Smooth muscle cell (in vitro differentiated cells): ENCODE results near the gene CH25H. TPM values are rescaled to one million over a fixed set of nuclear protein-coding genes. Genes with fewer than 3 reads are reported as not detected.
A peak's percentile ranks its signal among the peaks of the same experiment; 100 is the strongest.

ENCODE experiments used
- DNase-seq: peaks from one replicate; lab custom pipeline; 2025; ENCODE audit not compliant: unreplicated experiment; lab: John Stamatoyannopoulos, UW
- H2AFZ ChIP-seq: fragments of 200-600 bp; sonication (generic); 2 replicates; pipeline ENCODE4 v1.6.0; 2016; ENCODE audit warnings: antibody characterized with exemption, low read depth, mild to moderate bottlenecking
- H3F3A ChIP-seq: fragments of 200-600 bp; sonication (generic); 2 replicates; pipeline ENCODE4 v1.6.0; 2017; ENCODE audit warnings: antibody characterized with exemption, low read depth
- H3K27ac ChIP-seq: fragments of 200-600 bp; sonication (generic); 2 replicates; pipeline ENCODE4 v1.5.1; 2016; ENCODE audit warnings: low read depth, mild to moderate bottlenecking
- H3K27me3 ChIP-seq: fragments of 200-600 bp; sonication (generic); 2 replicates; pipeline ENCODE4 v1.6.1; 2016; ENCODE audit warnings: low read depth, mild to moderate bottlenecking
- H3K36me3 ChIP-seq: fragments of 200-600 bp; sonication (generic); 2 replicates; pipeline ENCODE4 v1.5.1; 2016; ENCODE audit warnings: low read depth
- H3K4me1 ChIP-seq: fragments of 200-600 bp; sonication (generic); 2 replicates; pipeline ENCODE4 v1.5.1; 2016; ENCODE audit warnings: low read depth
- H3K4me2 ChIP-seq: fragments of 200-600 bp; sonication (generic); 2 replicates; pipeline ENCODE4 v1.6.0; 2016; ENCODE audit warnings: mild to moderate bottlenecking
- H3K4me3 ChIP-seq: fragments of 200-600 bp; sonication (generic); 2 replicates; pipeline ENCODE4 v1.5.1; 2016; ENCODE audit warnings: mild to moderate bottlenecking
- H3K79me2 ChIP-seq: fragments of 200-600 bp; sonication (generic); 2 replicates; pipeline ENCODE4 v1.6.0; 2016; ENCODE audit warnings: low read depth, mild to moderate bottlenecking
- H3K9ac ChIP-seq: fragments of 200-600 bp; sonication (generic); 2 replicates; pipeline ENCODE4 v1.6.0; 2016; ENCODE audit warnings: low read depth
- H3K9me3 ChIP-seq: fragments of 200-600 bp; sonication (generic); replicated peaks from 2 replicates; pipeline ENCODE4 v1.5.1; 2016; ENCODE audit warnings: low read depth
- H4K20me1 ChIP-seq: fragments of 200-600 bp; sonication (generic); 2 replicates; pipeline ENCODE4 v1.6.0; 2016; ENCODE audit warnings: low read depth
- CTCF ChIP-seq: fragments of 200-600 bp; sonication (generic); IDR thresholded peaks from 2 replicates; pipeline ENCODE4 v1.5.1; 2017; ENCODE audit warnings: borderline replicate concordance, mild to moderate bottlenecking, antibody characterized with exemption; ENCODE audit not compliant: insufficient read depth, poor library complexity, severe bottlenecking
- WGBS: methylation state at CpG from one replicate; pipeline ENCODE4 v1.1.7; 2016; ENCODE audit warnings: low lambda C conversion rate; 5-methylcytosine and 5-hydroxymethylcytosine counted together
- polyA plus RNA-seq: library from polyadenylated mRNA; unstranded; fragments of >200 nt; fragmentation: Nextera tagmentation; extraction: Ambion mirVana; gene quantifications from 2 replicates; pipeline ENCODE4 v1.2.1, GENCODE V29; 2016
- total RNA-seq: library from RNA; depleted of rRNA; stranded (reverse); fragments of >200 nt; gene quantifications from 2 replicates; pipeline ENCODE4 v1.2.3, GENCODE V29; 2014

Gene CH25H
- total and polyA plus RNA-seq, 2 experiments from 2014 or later: not detected

GRCh38 chr10:89215511-89215910, 8.4 kb upstream of the CH25H start:
- DNase-seq: no peak

GRCh38 chr10:89214566-89215165, 7.5 kb upstream of the CH25H start:
- Histone ChIP-seq H4K20me1 (no peaks in the 10 kb centered on the region), H3K27me3 (peaks cover 21% of the 10 kb centered on the region), H3K27ac (peak overlapping the region; percentile 78), H3K9me3 (no peaks in the 10 kb centered on the region), H3K4me2 (no peak overlapping the region), H3K4me1 (no peaks in the 10 kb centered on the region), H3F3A (no peaks in the 10 kb centered on the region), H2AFZ (no peak overlapping the region), H3K9ac (no peak overlapping the region), H3K36me3 (no peaks in the 10 kb centered on the region), H3K79me2 (no peaks in the 10 kb centered on the region), H3K4me3 (no peak overlapping the region)
- WGBS: 70% methylated on average over 8 of the region's 8 CpGs
- no peak for DNase-seq
- TF ChIP-seq CTCF: no peak

More at GRCh38 chr10:89215511-89215910, 8.4 kb upstream of the CH25H start:
- Histone ChIP-seq H3K27me3 (peaks cover 13% of the 10 kb centered on the region), H3K79me2 (no peaks in the 10 kb centered on the region), H3K4me1 (no peaks in the 10 kb centered on the region), H4K20me1 (no peaks in the 10 kb centered on the region), H3F3A (no peaks in the 10 kb centered on the region), H2AFZ (no peak overlapping the region), H3K9ac (no peak overlapping the region), H3K4me2 (no peak overlapping the region), H3K9me3 (no peaks in the 10 kb centered on the region), H3K4me3 (no peak overlapping the region), H3K27ac (peak overlapping the region; percentile 78), H3K36me3 (no peaks in the 10 kb centered on the region)
- 15% methylated on average over 1 of the region's 1 CpG for WGBS
- no peak for TF ChIP-seq CTCF

GRCh38 chr10:89213191-89213808, 6.2 kb upstream of the CH25H start:
- Histone ChIP-seq H3K27me3 (peaks cover 35% of the 10 kb centered on the region), H3K36me3 (no peaks in the 10 kb centered on the region), H3K79me2 (no peaks in the 10 kb centered on the region), H4K20me1 (no peaks in the 10 kb centered on the region), H3K9ac (no peak overlapping the region), H3K9me3 (no peaks in the 10 kb centered on the region), H3K4me3 (no peak overlapping the region), H3K27ac (no peak overlapping the region), H3K4me2 (no peak overlapping the region), H2AFZ (no peak overlapping the region), H3K4me1 (no peaks in the 10 kb centered on the region), H3F3A (no peaks in the 10 kb centered on the region)
- peak; percentile 64 for TF ChIP-seq CTCF
- no peak for DNase-seq
- 61% methylated on average over 8 of the region's 8 CpGs for WGBS

- no peaks in the 10 kb centered on the region for H3F3A ChIP-seq
- H3K4me2 ChIP-seq: no peak overlapping the region
- H3K9ac ChIP-seq: no peak overlapping the region
- 92% methylated on average over 3 of the region's 3 CpGs for WGBS
- TF ChIP-seq CTCF: no peak
- no peaks in the 10 kb centered on the region for H4K20me1 ChIP-seq
- no peak overlapping the region for H3K4me3 ChIP-seq
- H3K9me3 ChIP-seq: no peaks in the 10 kb centered on the region
- no peak overlapping the region for H3K27ac ChIP-seq
- no peak overlapping the region for H2AFZ ChIP-seq
- no peak for DNase-seq
- H3K36me3 ChIP-seq: no peaks in the 10 kb centered on the region
- H3K4me1 ChIP-seq: peaks cover 9% of the 10 kb centered on the region
- no peaks in the 10 kb centered on the region for H3K79me2 ChIP-seq
- peaks cover 59% of the 10 kb centered on the region for H3K27me3 ChIP-seq
These were observed 3.8 kb upstream of the CH25H start for GRCh38 chr10:89210794-89211425.
